Measurements from ENCODE around the gene MALSU1. TPM values are rescaled to one million over a fixed set of nuclear protein-coding genes. Genes with fewer than 3 reads are reported as not detected.

MALSU1 gene
- total RNA-seq, 1 donor from 2014 or later: 62.3 TPM

DNA sequence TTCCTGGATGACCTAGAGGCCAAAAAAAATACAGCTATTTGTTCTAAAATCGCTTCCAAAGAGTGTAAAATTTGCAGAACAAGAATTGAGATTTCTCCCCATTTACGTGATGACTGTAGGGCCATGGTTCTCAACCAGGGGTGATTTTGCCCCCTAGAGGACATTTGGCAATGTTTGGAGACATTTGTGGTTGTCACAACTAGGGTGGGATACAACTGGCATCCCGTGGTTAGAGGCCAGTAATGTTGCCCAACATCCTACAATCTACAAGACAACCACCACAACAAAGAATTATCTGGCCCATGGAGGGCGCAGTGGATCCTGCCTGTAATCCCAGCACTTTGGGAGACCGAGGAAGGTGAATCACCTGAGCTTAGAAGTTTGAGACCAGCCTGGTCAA is 22.8 kb upstream of the MALSU1 start:
- FAIRE-seq (no peak), DNase-seq (ENCODE audit: low read depth) (no peak)
- no peak overlapping the region for H3K4me2 ChIP-seq (ENCODE audit: low read length)
- no peak overlapping the region for H3K27ac ChIP-seq (ENCODE audit: low read depth, low read length)
- H3K9me3 Mint-ChIP-seq (ENCODE audit: unreplicated experiment): no peaks in the 10 kb centered on the region
- no peaks in the 10 kb centered on the region for H3K36me3 ChIP-seq (ENCODE audit: insufficient read depth, low read length)
- H3K4me1 ChIP-seq (ENCODE audit: insufficient read depth, low read length): peaks cover 5% of the 10 kb centered on the region
- H3K79me2 ChIP-seq (ENCODE audit: insufficient read depth, low read length): no peaks in the 10 kb centered on the region
- no peak overlapping the region for H3K27ac Mint-ChIP-seq (ENCODE audit: unreplicated experiment)
- no peaks in the 10 kb centered on the region for H3K27me3 Mint-ChIP-seq (ENCODE audit: low read depth, unreplicated experiment)
- no peaks in the 10 kb centered on the region for H3K9me3 ChIP-seq (ENCODE audit: insufficient read depth, low read depth, low read length)
- no peak overlapping the region for H3K9ac ChIP-seq (ENCODE audit: low read length)
- H3K36me3 Mint-ChIP-seq (ENCODE audit: low read depth, unreplicated experiment): no peaks in the 10 kb centered on the region
- H4K20me1 ChIP-seq (ENCODE audit: insufficient read depth, low read length): no peaks in the 10 kb centered on the region
- no peak overlapping the region for H2AFZ ChIP-seq (ENCODE audit: low read depth, low read length)
- peaks cover 13% of the 10 kb centered on the region for H3K27me3 ChIP-seq (ENCODE audit: insufficient read depth, low read length)
- H3K4me3 Mint-ChIP-seq (ENCODE audit: unreplicated experiment): no peak overlapping the region
- TF ChIP-seq EZH2 (IDR thresholded peaks at IDR 0.05; ENCODE audit: insufficient read depth, low read length): no peak
- TF ChIP-seq, protein P1, sequence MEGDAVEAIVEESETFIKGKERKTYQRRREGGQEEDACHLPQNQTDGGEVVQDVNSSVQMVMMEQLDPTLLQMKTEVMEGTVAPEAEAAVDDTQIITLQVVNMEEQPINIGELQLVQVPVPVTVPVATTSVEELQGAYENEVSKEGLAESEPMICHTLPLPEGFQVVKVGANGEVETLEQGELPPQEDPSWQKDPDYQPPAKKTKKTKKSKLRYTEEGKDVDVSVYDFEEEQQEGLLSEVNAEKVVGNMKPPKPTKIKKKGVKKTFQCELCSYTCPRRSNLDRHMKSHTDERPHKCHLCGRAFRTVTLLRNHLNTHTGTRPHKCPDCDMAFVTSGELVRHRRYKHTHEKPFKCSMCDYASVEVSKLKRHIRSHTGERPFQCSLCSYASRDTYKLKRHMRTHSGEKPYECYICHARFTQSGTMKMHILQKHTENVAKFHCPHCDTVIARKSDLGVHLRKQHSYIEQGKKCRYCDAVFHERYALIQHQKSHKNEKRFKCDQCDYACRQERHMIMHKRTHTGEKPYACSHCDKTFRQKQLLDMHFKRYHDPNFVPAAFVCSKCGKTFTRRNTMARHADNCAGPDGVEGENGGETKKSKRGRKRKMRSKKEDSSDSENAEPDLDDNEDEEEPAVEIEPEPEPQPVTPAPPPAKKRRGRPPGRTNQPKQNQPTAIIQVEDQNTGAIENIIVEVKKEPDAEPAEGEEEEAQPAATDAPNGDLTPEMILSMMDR (IDR thresholded peaks at IDR 0.05; ENCODE audit: insufficient read depth, low read depth, low read length): peak; percentile 16
- no peak overlapping the region for H3K4me3 ChIP-seq (ENCODE audit: insufficient read depth, low read depth, low read length)
- no peaks in the 10 kb centered on the region for H3K4me1 Mint-ChIP-seq (ENCODE audit: low read depth, unreplicated experiment)

DNA sequence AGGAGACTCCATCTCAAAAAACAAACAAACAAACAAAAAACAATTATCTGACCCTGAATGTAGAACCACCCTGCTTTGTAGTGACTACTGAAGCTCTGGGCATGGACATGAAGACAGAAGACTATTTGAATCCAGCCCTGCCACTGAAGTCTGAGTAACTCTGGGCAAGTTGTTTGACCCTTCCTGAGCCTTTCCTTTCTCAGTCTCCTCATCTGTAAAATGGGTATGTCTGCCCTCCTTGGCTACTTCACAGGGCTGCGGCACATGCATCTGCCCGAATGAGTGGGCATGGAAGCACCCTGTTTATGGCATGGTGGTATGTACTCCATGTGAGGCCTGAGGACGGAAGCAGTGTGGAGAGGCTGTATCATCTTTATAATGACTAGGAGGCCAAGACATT is 22.2 kb upstream of the MALSU1 start:
- no peaks in the 10 kb centered on the region for H3K27me3 Mint-ChIP-seq (ENCODE audit: low read depth, unreplicated experiment)
- H3K4me3 ChIP-seq (ENCODE audit: insufficient read depth, low read depth, low read length): no peak overlapping the region
- H2AFZ ChIP-seq (ENCODE audit: low read depth, low read length): no peak overlapping the region
- no peaks in the 10 kb centered on the region for H3K36me3 ChIP-seq (ENCODE audit: insufficient read depth, low read length)
- FAIRE-seq: no peak
- no peaks in the 10 kb centered on the region for H3K9me3 Mint-ChIP-seq (ENCODE audit: unreplicated experiment)
- H3K36me3 Mint-ChIP-seq (ENCODE audit: low read depth, unreplicated experiment): no peaks in the 10 kb centered on the region
- no peaks in the 10 kb centered on the region for H3K9me3 ChIP-seq (ENCODE audit: insufficient read depth, low read depth, low read length)
- H3K4me1 ChIP-seq (ENCODE audit: insufficient read depth, low read length): peaks cover 5% of the 10 kb centered on the region
- H3K27ac Mint-ChIP-seq (ENCODE audit: unreplicated experiment): no peak overlapping the region
- DNase-seq (ENCODE audit: low read depth): no peak
- H3K79me2 ChIP-seq (ENCODE audit: insufficient read depth, low read length): no peaks in the 10 kb centered on the region
- H3K4me2 ChIP-seq (ENCODE audit: low read length): no peak overlapping the region
- H3K4me1 Mint-ChIP-seq (ENCODE audit: low read depth, unreplicated experiment): no peaks in the 10 kb centered on the region
- H4K20me1 ChIP-seq (ENCODE audit: insufficient read depth, low read length): no peaks in the 10 kb centered on the region
- no peak overlapping the region for H3K27ac ChIP-seq (ENCODE audit: low read depth, low read length)
- H3K4me3 Mint-ChIP-seq (ENCODE audit: unreplicated experiment): no peak overlapping the region
- TF ChIP-seq, protein P1 (IDR thresholded peaks at IDR 0.05; ENCODE audit: insufficient read depth, low read depth, low read length): no peak
- TF ChIP-seq EZH2 (IDR thresholded peaks at IDR 0.05; ENCODE audit: insufficient read depth, low read length): no peak
- H3K27me3 ChIP-seq (ENCODE audit: insufficient read depth, low read length): peaks cover 11% of the 10 kb centered on the region
- H3K9ac ChIP-seq (ENCODE audit: low read length): no peak overlapping the region

DNA sequence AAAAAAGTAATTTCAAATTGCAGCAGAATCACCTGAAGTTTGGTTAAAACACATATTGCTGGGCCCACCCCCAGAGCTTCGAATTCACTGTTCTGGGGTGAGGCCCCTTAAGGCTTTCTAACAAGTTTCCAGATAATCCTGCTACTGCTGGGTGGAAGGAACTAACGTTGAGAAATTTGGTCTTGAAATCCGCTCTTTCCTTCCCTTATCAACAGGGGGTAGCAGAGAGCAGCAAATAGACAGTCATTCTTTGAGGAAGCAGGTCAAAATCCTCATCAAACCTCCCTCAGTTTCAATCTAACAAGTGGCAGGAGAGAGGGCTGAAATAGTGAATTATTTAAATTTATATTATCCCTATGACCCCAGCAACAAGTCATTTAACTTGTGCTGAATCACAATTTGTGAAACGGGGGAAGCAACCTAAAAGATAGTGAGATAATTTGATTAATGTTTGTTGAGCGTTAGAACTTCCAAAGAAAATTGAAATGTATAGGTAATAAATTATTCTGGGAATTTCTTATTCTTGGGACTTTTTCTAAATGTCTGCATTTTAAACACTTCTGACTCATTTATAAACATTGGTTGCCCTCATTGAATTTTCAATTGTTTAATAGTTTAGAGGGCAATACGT is 21.7 kb upstream of the MALSU1 start:
- Histone ChIP-seq H3K36me3 (ENCODE audit: insufficient read depth, low read length) (no peaks in the 10 kb centered on the region), H3K27ac (ENCODE audit: low read depth, low read length) (no peak overlapping the region), H3K4me3 (ENCODE audit: insufficient read depth, low read depth, low read length) (no peak overlapping the region), H3K4me2 (ENCODE audit: low read length) (no peak overlapping the region), H3K27me3 (ENCODE audit: insufficient read depth, low read length) (peaks cover 6% of the 10 kb centered on the region), H3K9ac (ENCODE audit: low read length) (no peak overlapping the region), H2AFZ (ENCODE audit: low read depth, low read length) (no peak overlapping the region), H3K9me3 (ENCODE audit: insufficient read depth, low read depth, low read length) (no peaks in the 10 kb centered on the region), H3K79me2 (ENCODE audit: insufficient read depth, low read length) (no peaks in the 10 kb centered on the region), H3K4me1 (ENCODE audit: insufficient read depth, low read length) (peaks cover 5% of the 10 kb centered on the region), H4K20me1 (ENCODE audit: insufficient read depth, low read length) (no peaks in the 10 kb centered on the region)
- DNase-seq (ENCODE audit: low read depth) (peak; percentile 43), FAIRE-seq (peak; percentile 32)
- TF ChIP-seq EZH2 (IDR thresholded peaks at IDR 0.05; ENCODE audit: insufficient read depth, low read length): no peak
- TF ChIP-seq, protein P1 (IDR thresholded peaks at IDR 0.05; ENCODE audit: insufficient read depth, low read depth, low read length): peak; percentile 93
- H3K4me3 Mint-ChIP-seq (ENCODE audit: unreplicated experiment): no peak overlapping the region
- no peaks in the 10 kb centered on the region for H3K4me1 Mint-ChIP-seq (ENCODE audit: low read depth, unreplicated experiment)
- H3K27me3 Mint-ChIP-seq (ENCODE audit: low read depth, unreplicated experiment): no peaks in the 10 kb centered on the region
- no peaks in the 10 kb centered on the region for H3K9me3 Mint-ChIP-seq (ENCODE audit: unreplicated experiment)
- H3K27ac Mint-ChIP-seq (ENCODE audit: unreplicated experiment): no peak overlapping the region
- H3K36me3 Mint-ChIP-seq (ENCODE audit: low read depth, unreplicated experiment): no peaks in the 10 kb centered on the region
